ENCODE results near the gene USP48.
"Not testable (repeated sequence)": the region's sequence is repeated elsewhere in the genome, so short reads cannot be mapped to it uniquely, and the experiment has no call there.

USP48 gene, protein sequence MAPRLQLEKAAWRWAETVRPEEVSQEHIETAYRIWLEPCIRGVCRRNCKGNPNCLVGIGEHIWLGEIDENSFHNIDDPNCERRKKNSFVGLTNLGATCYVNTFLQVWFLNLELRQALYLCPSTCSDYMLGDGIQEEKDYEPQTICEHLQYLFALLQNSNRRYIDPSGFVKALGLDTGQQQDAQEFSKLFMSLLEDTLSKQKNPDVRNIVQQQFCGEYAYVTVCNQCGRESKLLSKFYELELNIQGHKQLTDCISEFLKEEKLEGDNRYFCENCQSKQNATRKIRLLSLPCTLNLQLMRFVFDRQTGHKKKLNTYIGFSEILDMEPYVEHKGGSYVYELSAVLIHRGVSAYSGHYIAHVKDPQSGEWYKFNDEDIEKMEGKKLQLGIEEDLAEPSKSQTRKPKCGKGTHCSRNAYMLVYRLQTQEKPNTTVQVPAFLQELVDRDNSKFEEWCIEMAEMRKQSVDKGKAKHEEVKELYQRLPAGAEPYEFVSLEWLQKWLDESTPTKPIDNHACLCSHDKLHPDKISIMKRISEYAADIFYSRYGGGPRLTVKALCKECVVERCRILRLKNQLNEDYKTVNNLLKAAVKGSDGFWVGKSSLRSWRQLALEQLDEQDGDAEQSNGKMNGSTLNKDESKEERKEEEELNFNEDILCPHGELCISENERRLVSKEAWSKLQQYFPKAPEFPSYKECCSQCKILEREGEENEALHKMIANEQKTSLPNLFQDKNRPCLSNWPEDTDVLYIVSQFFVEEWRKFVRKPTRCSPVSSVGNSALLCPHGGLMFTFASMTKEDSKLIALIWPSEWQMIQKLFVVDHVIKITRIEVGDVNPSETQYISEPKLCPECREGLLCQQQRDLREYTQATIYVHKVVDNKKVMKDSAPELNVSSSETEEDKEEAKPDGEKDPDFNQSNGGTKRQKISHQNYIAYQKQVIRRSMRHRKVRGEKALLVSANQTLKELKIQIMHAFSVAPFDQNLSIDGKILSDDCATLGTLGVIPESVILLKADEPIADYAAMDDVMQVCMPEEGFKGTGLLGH
- total RNA-seq, result 104 to 177 (median 109) reads per million in 3 experiments

GRCh38 chr1:21782868-21783678, at the start of gene USP48:
USP48 (minus strand) TSS chr1:21783149; CDS start chr1:21782957, 192 bp downstream.
- DNase-seq, result peak; percentile 97

DNA sequence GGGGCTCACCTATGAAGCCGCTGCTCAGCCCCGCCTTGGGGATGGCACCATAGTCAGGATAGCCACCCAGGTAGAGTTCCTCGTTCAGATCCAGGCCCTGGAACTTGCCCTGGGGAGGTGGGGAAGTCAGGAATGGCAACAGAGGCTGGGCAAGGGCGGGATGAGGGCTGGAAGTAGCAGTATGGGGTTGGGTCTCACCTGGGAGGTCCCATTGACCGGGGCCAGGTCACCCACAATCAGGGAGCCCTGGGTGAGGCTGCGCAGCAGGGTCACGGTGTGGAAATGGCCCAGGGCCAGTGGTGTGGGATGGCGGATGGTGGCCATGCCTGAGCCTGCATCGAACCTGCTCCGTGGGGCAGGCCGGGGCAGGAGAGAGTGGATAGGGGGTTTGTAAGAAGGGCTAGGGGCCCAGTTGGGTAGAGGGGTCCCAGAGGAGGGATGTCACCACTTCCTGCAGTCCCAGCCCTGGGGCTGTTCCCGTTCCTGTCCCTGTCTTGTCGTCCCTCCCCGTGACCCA, 48.6 kb upstream of the USP48 start:
- no peak for DNase-seq

GRCh38 chr1:21830792-21831453, 48.0 kb upstream of the USP48 start:
- no peak for DNase-seq

GRCh38 chr1:21829294-21829693, 46.3 kb upstream of the USP48 start:
- no peak for DNase-seq

DNA sequence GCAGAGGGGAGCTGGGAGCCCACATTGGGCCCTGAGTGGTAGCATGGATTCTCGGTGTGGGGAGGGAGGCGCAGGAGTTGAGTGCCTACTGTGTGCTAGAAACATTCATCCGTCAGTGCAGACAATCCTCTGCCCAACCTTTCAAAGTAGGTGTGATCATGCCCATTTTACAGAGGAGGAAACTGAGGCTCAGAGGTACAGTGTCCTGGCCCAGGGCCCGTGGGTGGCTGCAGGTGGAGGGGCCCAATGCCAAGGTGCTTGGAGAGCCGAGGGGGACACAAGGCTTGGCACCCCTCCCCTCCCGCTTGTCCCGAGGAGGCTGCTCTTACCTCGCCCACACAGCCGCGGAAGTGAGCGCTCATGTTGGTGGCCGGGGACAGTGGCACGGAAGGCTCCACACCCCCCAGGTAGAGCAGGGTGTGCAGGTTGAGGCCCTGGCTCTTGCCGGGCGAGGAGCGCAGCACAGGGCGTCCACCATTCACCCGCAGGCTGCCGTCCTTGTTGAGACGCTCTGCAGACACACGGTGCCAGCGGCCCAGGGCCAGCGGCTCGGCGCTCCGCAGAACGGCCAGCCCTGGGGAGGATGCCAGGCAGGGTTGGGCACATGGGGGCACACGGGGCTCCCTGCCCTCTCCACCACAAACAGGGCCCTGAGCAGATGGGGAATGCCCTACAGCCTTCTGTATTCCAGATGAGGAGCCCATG, 45.7 kb upstream of the USP48 start:
- no peak for DNase-seq

- no peak for DNase-seq
Observed at GRCh38 chr1:21828075-21828474, 45.1 kb upstream of the USP48 start.

DNA sequence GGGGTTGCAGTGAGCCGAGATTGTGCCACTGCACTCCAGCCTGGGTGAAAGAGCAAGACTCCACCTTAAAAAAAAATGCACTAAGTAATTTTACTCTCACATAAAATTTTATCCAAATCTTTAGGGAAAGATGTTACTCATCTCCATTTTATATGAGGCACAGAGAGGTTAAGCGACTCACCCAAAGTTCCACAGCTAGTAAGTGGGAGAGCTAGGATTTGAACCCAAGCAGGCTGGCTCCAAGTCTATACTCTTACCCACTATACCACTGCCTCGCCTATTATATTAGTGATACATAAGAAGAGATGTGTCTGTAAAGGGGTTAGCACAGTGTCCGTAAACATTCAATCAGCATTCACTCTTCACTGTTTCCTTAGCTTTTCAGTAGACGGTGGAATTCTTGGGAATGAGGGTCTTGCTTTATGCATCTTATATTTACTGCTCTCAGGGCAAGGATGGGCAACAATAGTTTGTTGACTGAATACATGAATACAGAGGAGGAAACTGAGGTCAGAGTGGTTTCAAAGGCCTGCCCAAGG, 44.3 kb upstream of the USP48 start:
- DNase-seq, result no peak

DNA sequence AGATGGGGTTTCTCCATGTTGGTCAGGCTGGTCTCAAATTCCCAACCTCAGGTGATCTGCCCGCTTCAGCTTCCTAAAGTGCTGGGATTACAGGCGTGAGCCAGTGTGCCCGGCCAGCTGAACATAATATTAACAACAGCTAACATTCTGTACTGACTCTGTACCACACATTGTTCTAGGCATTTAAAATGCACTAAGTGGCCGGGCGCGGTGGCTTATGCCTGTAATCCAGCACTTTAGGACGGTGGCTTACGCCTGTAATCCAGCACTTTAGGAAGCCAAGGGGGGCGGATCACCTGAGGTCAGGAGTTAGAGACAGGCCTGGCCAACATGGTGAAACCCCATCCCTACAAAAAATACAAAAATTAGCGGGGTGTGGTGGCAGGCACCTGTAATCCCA, 43.7 kb upstream of the USP48 start:
- not testable (repeated sequence) for DNase-seq

DNA sequence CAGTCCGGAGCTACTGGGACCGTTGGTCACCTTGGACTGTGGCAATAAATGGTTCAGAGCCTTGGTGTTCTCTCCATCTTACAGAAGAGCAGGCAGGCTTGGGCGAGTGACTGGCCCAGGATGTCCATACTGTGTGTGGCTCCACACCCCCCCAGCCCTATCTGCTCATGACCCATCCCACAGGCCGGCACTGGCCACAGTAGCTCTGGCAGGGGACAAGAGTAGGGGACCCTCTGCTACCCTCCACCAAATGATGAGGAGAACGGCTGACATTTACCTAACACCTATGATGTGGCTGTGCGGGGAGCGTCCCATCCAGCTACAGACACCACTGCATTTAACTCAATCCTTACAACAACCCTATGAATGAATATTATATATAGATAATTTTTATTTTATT, 42.4 kb upstream of the USP48 start:
- no peak for DNase-seq

DNA sequence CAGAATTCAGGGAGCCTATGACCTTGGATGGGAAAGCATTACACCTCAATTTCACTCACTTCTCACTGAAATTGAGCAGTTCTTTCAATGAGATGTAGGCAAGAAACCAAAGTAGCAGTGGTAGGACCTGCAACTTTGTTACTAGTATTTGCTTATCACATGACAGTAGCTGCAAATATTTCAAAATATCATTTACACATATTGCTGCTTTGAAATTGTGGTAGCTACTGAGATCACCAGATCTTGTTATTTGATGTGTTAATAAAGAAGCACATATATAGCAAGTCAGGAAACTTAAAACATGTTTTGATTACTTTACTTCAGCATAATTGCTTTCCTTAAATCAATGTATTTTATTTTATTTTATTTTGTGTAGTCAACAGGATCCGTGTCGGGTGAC, 42.0 kb upstream of the USP48 start:
- DNase-seq, result no peak

DNA sequence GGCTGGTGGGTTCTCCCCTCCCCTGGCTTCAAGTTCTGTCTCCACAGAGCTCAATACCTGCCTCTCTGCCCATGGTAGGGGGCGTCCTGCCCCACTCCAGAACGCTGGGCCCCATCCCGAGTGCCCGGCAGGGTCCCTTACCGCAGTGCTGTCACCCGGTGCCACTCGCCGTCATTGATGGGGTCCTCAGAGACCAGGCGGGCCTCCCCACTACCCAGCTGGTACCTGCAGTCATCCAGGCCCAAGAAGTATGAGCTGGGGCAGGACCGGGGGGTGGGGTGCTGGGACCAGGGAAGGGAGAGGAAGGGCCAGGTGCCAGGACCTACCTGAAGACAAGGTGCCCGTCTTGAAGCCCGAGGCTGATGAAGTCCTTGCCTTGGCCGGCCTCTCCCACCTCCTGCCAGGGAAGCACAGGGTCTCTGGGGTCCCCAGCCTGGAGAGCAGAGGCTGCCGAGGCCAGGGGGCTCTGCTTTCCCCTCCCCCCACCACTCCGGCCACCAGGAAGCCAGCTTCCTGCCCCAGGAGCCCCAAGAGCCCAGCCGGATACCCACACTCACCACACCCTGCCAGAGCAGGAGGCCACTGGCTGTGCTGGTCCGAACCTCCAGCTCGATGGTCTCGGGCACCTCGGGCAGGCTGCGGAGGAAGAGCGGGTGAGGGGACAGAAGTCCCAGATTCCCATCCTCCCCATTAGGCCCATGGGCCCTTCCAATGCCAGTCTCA, 41.2 kb upstream of the USP48 start:
- no peak for DNase-seq

DNA sequence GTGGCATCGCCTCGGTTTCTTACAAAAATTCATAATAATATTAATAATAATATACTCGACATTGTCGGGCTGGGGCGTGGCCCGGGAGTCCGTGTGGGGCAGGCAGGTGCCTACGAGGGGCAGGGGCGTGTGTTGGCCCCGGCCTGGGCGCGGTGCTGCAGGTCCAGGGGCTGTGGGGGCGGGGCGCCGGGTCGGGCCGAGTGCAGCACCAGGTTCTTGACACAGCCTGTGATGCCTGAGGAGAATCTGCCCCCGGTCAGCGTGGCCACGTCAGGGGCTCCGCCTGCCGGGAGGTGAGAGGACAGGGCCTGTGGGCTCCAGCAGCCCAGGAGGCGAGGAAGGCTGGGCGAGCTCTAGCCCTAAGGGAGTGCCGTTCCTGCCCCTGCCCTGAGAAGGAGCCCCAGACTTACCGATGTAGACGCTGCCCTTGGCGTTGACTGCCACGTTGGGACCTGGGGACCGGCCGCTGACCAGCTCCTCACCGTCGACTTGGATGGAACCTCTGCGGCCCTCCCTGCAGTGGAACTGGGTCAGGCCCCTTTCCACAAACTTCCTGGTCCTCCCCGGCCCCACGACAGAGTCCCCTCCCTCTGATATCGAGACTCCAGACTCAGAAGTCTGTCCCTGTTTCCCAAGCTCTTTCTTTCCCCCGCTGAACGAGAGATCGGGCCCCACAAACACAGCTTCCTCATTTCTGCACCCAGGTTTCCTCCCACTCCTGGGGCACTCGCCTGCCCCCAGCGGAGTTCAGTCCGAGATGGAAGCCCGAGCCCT, 40.4 kb upstream of the USP48 start:
- no peak for DNase-seq

- no peak for DNase-seq
Observed at GRCh38 chr1:21822349-21822748, 39.4 kb upstream of the USP48 start.

DNA sequence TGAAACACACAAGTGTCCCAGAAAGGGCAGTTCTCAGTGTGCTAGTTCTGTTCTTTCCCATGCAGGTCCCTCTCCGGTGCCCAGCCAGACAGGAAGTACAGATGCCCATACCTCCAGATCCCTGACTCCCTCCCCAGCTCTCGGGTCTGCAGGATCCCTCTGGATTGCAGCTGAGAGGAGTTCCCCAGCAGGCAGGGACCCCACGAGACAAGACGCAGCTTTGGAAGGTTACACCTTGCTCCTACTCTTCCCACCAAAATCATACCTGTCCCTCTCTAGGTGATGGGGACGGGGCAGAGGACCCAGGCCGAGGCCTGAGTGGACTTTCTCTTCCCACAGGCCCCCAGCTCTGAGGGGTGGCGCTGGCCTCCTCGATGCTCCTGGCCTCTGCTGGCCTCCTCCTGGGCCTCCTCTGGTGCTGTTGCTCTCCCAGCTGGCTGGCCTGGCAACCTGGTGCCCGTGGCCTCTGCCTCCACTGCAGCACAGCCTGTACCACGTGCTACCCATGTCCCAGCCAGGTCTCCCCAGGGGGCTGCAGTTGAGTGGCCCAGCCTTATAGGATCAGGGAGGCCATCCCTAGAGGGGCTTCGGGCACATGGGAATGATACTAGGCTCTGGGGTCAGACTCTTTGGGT, 38.6 kb upstream of the USP48 start:
- no peak for DNase-seq

GRCh38 chr1:21820597-21821232, 37.8 kb upstream of the USP48 start:
- no peak for DNase-seq

DNA sequence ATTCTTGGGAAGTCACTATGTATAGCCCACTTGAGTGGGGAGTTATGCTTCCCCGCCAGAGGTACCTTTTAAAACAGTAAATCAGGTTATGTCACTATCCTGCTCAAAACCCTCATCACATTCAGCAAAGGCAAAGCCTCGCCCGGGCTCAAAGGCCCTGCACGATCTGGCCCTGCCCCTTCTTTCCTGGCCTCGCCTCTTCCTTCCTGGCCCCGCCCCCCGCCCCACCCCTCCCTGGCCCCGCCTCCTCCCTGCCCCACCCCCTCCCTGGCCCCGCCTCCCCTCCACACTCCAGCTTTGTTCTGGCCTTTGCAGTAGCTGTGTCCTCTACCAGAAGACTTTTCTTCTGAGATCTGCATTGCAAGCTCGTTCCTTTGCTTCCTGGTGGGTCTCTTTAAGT, 35.7 kb upstream of the USP48 start:
- peak; percentile 29 for DNase-seq

- DNase-seq, result no peak
Observed at GRCh38 chr1:21816602-21817302, 33.8 kb upstream of the USP48 start.
